ENCODE measurements around the gene SERPINA6.
"Not testable (repeated sequence)": the region's sequence is repeated elsewhere in the genome, so short reads cannot be mapped to it uniquely, and the experiment has no call there.

Gene SERPINA6, protein sequence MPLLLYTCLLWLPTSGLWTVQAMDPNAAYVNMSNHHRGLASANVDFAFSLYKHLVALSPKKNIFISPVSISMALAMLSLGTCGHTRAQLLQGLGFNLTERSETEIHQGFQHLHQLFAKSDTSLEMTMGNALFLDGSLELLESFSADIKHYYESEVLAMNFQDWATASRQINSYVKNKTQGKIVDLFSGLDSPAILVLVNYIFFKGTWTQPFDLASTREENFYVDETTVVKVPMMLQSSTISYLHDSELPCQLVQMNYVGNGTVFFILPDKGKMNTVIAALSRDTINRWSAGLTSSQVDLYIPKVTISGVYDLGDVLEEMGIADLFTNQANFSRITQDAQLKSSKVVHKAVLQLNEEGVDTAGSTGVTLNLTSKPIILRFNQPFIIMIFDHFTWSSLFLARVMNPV

DNA sequence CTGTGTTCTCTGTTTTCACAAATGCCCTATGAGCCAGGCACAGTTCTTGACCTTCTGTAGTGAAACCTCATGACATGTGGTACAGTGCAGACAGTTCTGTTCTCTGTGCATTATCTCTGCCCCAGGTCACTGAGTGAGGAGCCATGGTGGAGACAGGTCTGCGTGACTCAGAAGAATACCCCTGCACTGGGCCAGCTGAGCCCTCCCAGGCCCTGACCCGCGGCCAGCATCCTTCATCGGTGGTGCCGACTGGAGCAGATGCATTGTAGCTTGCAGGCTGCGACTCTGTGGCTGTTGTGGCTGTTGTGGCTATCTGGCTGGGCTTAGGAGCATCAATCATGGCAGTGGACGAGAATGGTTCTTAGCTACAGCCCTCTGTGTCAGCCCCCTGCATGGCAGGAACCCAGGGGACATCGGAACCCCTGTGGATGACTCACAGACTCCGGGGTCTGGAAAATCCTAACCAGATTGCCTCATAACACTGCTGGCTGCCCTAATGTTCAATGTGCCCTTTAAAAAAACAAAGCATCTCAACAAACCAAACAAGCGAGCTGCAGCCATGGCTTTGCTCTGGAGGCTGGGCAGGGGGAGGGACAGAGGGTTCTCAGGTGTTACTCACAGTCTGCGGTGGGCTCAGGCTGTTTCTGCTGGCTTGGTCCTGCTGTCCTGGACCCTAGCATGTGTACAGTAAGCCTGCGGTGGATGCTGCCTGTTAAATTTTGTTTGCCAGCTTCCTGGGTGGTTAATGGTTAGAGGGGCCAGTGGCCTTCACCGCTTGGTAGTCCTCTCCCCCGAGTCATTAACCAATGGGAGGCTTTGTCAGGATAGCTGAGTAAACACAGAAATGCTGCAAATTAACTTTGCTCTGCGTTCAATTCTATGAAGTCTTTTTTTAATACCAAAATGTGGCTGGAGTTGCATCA lies at the start of gene SERPINA6:
SERPINA6 (minus strand) TSS at position 689 of the 923 bp plus-strand sequence. CDS start 8,688 bp downstream, outside the sequence.
- H3K36me3 ChIP-seq = no peaks in the 10 kb centered on the region
- no peaks in the 10 kb centered on the region for H3K4me1 ChIP-seq (ENCODE audit: control insufficient read depth in 1 of 2, insufficient read depth in 1 of 2, low read depth in 1 of 2, low read length in 1 of 2)
- no peak within 1 kb of the TSS for H3K4me3 ChIP-seq (ENCODE audit: low read depth in 1 of 2, low read length in 1 of 2)
- TF ChIP-seq, protein P1, sequence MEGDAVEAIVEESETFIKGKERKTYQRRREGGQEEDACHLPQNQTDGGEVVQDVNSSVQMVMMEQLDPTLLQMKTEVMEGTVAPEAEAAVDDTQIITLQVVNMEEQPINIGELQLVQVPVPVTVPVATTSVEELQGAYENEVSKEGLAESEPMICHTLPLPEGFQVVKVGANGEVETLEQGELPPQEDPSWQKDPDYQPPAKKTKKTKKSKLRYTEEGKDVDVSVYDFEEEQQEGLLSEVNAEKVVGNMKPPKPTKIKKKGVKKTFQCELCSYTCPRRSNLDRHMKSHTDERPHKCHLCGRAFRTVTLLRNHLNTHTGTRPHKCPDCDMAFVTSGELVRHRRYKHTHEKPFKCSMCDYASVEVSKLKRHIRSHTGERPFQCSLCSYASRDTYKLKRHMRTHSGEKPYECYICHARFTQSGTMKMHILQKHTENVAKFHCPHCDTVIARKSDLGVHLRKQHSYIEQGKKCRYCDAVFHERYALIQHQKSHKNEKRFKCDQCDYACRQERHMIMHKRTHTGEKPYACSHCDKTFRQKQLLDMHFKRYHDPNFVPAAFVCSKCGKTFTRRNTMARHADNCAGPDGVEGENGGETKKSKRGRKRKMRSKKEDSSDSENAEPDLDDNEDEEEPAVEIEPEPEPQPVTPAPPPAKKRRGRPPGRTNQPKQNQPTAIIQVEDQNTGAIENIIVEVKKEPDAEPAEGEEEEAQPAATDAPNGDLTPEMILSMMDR (IDR thresholded peaks at IDR 0.05) = no peak
- peaks cover 8% of the 10 kb centered on the region for H3K27me3 ChIP-seq
- no peaks in the 10 kb centered on the region for H3K9me3 ChIP-seq
- H3K27ac ChIP-seq = no peak within 1 kb of the TSS

GRCh38 chr14:94372021-94372605 lies 49.0 kb upstream of the SERPINA6 start:
- Histone ChIP-seq H3K4me1 (ENCODE audit: control insufficient read depth in 1 of 2, insufficient read depth in 1 of 2, low read depth in 1 of 2, low read length in 1 of 2) (peaks cover 0 to 4% of the 10 kb centered on the region in 2 experiments), H3K9me3 (no peaks in the 10 kb centered on the region), H3K4me3 (ENCODE audit: low read depth in 1 of 2, low read length in 1 of 2) (no peak overlapping the region), H3K27me3 (no peaks in the 10 kb centered on the region), H3K27ac (no peak overlapping the region), H3K36me3 (peaks cover 13% of the 10 kb centered on the region)
- TF ChIP-seq, protein P1 (IDR thresholded peaks at IDR 0.05) = no peak

DNA sequence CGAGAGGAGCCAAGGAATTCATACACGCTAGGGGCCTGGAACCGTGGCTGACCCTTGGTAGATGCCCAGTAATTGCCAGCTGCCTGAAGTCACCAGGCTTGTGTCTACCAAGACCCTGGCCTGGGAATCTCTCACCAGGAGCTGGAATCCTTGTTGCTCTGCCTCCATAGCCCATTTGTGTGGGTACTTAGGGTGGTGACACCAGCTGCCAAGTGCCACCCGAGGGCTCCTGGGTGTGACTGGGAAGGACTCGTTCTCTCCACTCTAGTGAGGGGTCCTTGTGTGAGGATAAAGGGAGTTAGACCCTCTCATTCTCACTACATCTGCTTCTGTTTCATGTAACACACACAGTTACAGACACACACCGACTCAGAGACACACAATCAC lies 47.4 kb upstream of the SERPINA6 start:
- Histone ChIP-seq H3K27me3 (no peaks in the 10 kb centered on the region), H3K4me1 (ENCODE audit: control insufficient read depth in 1 of 2, insufficient read depth in 1 of 2, low read depth in 1 of 2, low read length in 1 of 2) (peaks cover 0 to 4% of the 10 kb centered on the region in 2 experiments), H3K9me3 (no peaks in the 10 kb centered on the region), H3K27ac (no peak overlapping the region), H3K36me3 (no peaks in the 10 kb centered on the region), H3K4me3 (ENCODE audit: low read depth in 1 of 2, low read length in 1 of 2) (no peak overlapping the region)
- TF ChIP-seq, protein P1 (IDR thresholded peaks at IDR 0.05) = no peak

DNA sequence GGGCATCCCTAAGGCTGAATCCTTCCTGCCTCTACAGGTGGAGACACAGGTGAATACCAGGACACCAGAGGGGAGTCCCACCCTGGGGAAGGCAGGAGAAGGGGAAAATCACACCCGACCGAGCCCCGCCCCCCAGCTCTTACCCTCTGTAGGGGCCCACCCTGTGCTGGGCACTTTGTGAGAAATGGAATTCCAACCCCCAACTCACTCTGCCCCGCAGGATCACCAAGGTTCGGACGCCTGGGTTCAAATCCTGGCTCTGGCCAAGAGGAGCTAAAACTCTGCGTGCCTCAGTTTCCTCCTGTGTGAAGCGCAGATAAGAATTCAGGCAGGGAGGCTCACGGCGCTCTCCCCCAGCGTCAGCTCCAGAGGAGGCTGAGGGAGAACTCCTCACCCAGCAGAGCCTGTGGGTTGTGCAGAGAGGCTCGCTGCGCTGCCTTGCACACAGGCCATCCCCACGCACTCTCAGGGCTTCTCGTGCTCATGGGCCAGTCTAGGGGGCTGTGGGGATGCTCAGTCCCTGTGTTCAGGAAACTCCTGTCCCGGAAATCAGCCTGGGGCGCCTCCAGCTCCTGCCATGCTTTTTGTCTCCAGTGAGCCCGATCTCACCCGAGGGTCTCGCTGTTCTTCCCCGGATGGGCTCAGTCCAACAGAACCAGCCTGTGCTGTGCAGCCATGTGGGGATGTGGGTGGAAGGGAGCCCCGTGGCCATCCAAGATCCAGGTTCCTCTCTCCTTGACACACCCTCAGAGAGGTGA lies 46.8 kb upstream of the SERPINA6 start:
- H3K9me3 ChIP-seq; H3K27ac ChIP-seq; H3K4me1 ChIP-seq (ENCODE audit: control insufficient read depth in 1 of 2, insufficient read depth in 1 of 2, low read depth in 1 of 2, low read length in 1 of 2); H3K27me3 ChIP-seq; H3K4me3 ChIP-seq (ENCODE audit: low read depth in 1 of 2, low read length in 1 of 2); H3K36me3 ChIP-seq: not testable (repeated sequence)

- Histone ChIP-seq H3K9me3 (no peaks in the 10 kb centered on the region), H3K4me1 (ENCODE audit: control insufficient read depth in 1 of 2, insufficient read depth in 1 of 2, low read depth in 1 of 2, low read length in 1 of 2) (peaks cover 0 to 4% of the 10 kb centered on the region in 2 experiments), H3K36me3 (no peaks in the 10 kb centered on the region), H3K4me3 (ENCODE audit: low read depth in 1 of 2, low read length in 1 of 2) (no peak overlapping the region), H3K27ac (no peak overlapping the region), H3K27me3 (no peaks in the 10 kb centered on the region)
- TF ChIP-seq, protein P1 (IDR thresholded peaks at IDR 0.05) = no peak
Measured at GRCh38 chr14:94368956-94369355, 45.8 kb upstream of the SERPINA6 start.
